GM23248 (cell line): ENCODE measurements around the gene KCTD1.

Experiments
- EZH2 ChIP-seq: fragments of 200-600 bp; sonication (generic); IDR thresholded peaks from 2 replicates; pipeline ENCODE4 v1.6.1; 2018; ENCODE audit warnings: antibody characterized with exemption, mild to moderate bottlenecking; ENCODE audit not compliant: insufficient read depth, poor library complexity, severe bottlenecking
- EZH2phosphoT487 ChIP-seq: fragments of 200-600 bp; sonication (generic); IDR thresholded peaks from 2 replicates; pipeline ENCODE4 v1.6.1; 2018; ENCODE audit warnings: antibody characterized with exemption, moderate library complexity, mild to moderate bottlenecking, low read depth; ENCODE audit not compliant: insufficient read depth

DNA sequence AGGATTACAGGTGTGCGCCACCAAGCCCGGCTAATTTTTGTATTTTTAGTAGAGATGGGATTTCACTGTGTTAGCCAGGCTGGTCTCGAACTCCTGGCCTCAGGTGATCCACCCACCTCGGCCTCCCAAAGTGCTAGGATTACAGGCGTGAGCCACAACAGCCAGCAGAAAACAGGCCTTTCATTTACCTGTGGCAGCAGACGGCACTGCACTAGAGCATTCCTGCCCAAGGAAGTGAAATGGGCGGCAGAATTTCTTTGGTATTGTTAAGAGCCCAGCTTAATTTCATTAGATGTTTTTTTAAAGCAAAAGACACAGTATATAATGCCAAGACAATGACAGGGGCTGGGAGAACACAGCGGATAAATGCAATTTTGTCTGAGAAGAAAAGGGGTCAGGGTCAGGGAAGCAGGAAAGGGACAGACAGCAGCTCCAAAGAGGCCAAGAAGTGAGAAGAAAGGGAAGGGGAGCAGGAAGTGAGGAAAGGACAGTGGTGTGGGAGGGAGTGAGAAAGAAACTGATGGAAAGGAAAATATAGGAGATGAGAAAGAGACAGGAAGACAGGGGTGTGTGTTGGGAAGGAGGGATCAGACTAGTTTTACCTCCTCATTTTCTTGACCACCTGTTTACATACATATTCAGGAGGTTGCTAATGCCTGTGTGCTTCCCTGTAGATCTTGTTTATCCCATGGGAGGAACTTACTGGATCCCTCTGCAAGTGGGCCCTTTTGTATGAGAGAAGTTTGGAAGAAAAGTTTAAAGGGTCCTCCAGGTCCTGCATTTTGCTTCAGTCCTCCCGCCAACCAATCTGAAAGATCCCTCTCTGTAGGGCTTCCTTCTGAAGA is 32.5 kb downstream of the KCTD1 start:
- no peak for TF ChIP-seq EZH2phosphoT487
- no peak for TF ChIP-seq EZH2
